GM10266 (cell line): ENCODE data around the gene VSIR.

ENCODE experiments used
- DNase-seq: peaks from one replicate; pipeline ENCODE4 v3.0.0; 2012; ENCODE audit errors: extremely low spot score
- CTCF ChIP-seq: IDR thresholded peaks from 2 replicates; pipeline ENCODE4 v1.5.1; 2012; ENCODE audit warnings: mild to moderate bottlenecking, low read depth; ENCODE audit not compliant: control insufficient read depth, insufficient read depth; ENCODE audit errors: missing control alignments

The VSIR gene

GRCh38 chr10:71772832-71773220 is 494 bp downstream of the VSIR start:
- TF ChIP-seq CTCF, result no peak
- no peak for DNase-seq

- no peak for TF ChIP-seq CTCF
- no peak for DNase-seq
These were observed 1.3 kb downstream of the VSIR start for GRCh38 chr10:71771821-71772617.

- DNase-seq, result no peak
- TF ChIP-seq CTCF, result no peak
These were observed 2.1 kb downstream of the VSIR start for GRCh38 chr10:71771204-71771603.

GRCh38 chr10:71770789-71771188 is 2.5 kb downstream of the VSIR start:
- DNase-seq, result no peak
- no peak for TF ChIP-seq CTCF

- DNase-seq, result no peak
- no peak for TF ChIP-seq CTCF
These were observed 3.1 kb downstream of the VSIR start for GRCh38 chr10:71770255-71770654.

GRCh38 chr10:71769279-71769823 is 4.0 kb downstream of the VSIR start:
- peak; percentile 62 for DNase-seq
- no peak for TF ChIP-seq CTCF

- no peak for DNase-seq
- TF ChIP-seq CTCF, result no peak
These were observed 5.8 kb downstream of the VSIR start for GRCh38 chr10:71767420-71768035.
